ENCODE data around the gene MCM5.

GRCh38 chr22:35367331-35367886, 32.5 kb upstream of the MCM5 start:
- no peak for TF ChIP-seq POLR2A (IDR thresholded peaks at IDR 0.05; ENCODE audit: borderline replicate concordance, extremely low read depth, insufficient read depth, insufficient read length)
- TF ChIP-seq POLR2AphosphoS5 (IDR thresholded peaks at IDR 0.05; ENCODE audit: low read depth, low read length): no peak
- TF ChIP-seq CTCF (IDR thresholded peaks at IDR 0.05 in 2 of 3, conservative IDR thresholded peaks at IDR 0.05 in 1 of 3; ENCODE audit: borderline replicate concordance in 1 of 3, insufficient read depth in 1 of 3, low read depth in 2 of 3, low read length in 2 of 3): no peak
- no peak for TF ChIP-seq EZH2 (IDR thresholded peaks at IDR 0.05)
- no peak for TF ChIP-seq TCF7L2 (IDR thresholded peaks at IDR 0.05; ENCODE audit: borderline replicate concordance, extremely low read depth, insufficient read depth, insufficient read length)

Measured in HCT116 (cell line).